Fibroblast of peridontal ligament (primary cell): ENCODE data around the gene FAM168A.

Source experiments
- DNase-seq: peaks from one replicate; pipeline ENCODE4 v3.0.0-alpha.2; 2010; ENCODE audit errors: extremely low read depth

Gene FAM168A

DNA sequence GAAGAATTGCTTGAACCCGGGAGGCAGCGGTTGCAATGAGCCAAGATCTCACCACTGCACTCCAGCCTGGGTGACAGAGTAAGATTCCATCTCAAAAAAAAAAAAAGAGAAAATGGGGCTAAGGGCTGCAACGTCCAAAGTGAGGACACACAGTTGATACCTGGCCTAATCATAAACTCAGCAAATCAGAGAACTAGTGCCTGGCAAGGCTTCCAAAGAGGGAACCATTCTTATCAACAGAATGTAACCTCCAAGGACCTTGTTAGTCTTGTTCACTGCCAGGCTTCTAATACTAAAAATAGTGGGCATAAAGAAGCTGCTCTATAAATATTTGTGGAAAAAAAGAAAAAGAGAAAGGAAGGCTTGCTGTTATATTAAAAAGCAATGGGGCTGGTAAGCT, 42.3 kb downstream of the FAM168A start:
- DNase-seq = no peak

DNA sequence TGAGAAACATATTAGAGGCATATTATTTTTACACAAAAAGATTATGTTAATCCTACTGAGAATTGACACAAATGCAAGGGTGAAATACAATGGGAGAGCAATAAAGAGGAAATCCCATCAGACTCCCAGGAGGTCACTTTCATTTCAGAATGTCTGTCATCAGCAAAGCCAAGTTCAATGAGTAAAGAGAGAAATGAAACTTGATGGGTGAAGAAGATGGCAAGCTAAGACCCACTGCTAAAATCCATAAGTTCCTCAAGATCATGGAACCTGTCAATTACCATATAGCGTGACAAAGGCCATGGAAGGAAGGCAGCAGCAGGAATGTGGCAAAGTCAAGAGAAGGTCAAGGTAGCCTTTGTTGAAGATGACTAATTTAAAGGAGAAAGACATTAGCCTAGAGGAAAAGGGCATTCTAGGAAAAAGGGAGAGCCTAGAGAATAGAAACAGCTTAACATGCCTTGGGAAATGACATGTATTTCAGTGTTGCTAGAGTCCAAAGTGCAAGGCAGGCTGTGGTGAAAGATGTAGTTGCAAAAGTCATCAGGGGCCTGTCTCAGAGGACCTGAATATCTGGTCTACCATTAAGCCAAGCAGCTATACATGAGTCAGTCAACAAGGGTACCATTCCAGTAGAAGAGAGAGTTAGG, 43.1 kb downstream of the FAM168A start:
- DNase-seq = no peak

DNA sequence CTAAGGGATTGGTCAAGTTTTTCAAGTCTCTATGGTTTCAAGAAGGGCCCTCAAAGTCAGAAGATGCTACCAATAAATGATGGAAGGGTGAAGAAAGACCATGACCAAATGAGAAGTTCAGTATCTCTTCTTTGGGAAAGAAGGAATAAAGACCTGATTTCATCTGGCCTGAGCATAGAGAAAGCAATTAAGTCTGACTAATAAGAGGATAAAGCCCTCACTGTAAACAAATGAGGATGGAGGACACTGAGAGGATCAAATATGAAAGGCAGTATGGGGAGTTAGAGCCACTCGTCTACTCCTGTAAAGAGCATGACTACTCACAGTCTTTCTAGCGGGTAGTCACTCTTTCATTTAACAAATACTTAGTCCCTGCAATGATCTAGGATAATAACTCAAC, 44.6 kb downstream of the FAM168A start:
- no peak for DNase-seq

DNA sequence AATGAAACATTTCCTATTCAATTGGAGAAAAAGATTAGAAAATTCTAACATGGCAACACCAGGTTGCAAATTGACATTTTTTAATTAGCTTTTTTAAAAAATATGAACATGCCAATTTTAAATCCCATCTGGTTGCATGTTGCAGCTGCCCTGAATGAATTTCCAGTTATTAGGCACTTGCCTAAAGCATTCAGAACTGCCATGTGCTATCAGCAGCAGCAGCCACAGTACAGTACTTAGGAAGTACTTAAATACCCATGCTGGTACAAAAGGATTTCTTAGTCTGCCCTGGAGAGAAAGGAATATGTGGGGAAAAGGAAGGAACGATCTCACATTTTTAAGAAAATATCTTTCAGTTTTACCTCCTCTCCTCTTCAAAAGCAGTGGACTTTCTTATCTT, 46.2 kb downstream of the FAM168A start:
- DNase-seq = no peak

DNA sequence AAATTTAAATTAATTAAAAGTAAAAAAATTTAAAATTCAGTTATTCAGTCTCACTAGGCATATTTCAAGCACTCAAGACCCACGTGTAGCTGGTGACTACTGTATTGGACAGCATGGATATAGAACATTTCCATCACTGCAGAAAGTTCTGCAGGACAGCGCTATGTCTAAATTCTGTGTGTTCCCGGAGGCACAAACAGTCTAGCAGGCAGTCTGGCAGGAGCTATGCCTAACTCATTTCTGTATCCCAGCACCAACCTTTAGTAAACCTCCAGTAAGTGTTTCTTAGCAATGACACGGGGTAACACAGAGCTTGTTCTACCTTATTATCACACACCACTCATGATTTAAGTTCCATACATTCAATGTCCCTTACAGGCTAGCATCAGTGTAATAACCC, 48.5 kb downstream of the FAM168A start:
- no peak for DNase-seq

DNA sequence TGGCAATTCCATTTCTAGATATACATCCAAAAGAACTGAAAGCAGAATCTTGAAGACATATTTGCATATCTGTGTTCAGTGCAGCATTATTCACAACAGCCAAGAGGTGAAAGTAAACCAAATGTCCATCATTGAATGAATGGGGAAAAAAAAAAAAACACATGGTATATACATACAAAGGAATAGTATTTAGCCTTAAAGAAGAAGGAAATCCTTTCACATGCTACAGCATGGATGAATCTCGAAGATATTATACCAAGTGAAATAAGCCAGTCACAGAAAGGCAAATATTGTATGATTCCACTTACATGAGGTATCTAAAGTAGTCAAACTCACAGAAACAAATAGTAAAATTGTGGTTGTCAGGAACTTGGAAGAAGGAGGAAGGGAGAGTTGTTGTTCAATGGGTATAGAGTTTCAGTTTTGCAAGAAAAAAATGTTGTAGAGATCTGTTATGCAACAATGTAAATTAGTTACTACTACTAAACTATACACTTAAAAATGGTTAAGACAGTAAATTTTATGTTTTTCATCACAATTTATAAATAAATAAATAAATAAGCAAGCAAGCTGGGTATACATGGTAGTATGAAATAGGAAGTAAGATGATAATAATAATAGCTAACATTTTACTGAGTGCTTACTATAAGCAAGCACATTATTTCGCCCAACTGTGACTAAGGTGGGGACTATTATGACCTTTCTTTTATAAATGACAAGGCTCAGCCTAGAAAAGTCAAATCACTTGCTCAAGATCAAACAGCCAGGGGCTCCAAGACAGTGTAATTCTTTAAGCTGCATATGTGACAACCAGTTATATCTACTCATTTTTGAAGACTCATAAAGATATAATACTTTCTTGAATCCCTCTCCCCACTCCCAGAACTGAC, 50.0 kb downstream of the FAM168A start:
- DNase-seq = peak; percentile 23

DNA sequence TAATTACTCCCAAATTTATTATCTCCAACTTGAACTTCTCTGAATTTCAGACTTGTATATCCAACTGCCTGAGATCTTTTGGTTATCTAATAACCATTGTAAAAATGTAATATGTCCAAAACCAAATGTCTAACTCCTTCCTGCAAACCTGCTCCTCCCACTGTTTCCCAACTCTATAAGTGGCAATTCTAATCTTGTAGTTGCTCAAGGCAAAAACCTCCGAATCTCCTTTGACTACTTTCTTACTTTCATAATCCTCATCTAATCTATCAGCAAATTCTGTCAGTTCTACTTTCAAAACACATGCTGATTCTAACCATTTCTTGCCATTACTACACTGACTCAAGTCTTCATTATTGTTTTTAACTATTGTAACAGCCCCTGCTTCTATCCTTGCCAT, 55.7 kb downstream of the FAM168A start:
- peak; percentile 32 for DNase-seq

DNA sequence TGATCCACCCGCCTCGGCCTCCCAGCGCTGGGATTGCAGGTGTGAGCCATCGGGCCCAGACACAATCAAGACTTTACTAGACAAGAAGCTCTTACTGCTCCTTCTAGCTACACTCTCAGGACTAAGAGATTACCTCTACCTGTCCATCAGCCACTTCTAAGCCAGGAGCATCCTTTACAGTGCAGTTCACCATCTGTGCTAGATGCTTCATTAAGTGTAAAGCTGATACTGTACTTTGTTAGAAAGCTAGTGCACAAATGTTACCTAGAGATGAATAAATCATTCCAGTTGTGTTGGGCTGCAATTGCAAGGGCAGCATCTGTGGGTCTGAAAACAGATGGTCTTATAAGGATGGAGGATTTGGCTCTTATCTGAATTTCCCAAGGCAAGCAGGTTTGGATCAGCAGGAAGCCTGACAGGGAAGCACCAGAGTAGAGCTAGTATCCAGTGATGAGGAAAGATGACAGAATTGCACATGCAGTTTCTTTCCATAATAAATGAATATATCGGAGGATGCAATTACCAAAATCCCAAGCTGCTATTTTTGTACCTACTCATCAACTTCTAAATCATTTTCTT, 58.3 kb downstream of the FAM168A start:
- no peak for DNase-seq

DNA sequence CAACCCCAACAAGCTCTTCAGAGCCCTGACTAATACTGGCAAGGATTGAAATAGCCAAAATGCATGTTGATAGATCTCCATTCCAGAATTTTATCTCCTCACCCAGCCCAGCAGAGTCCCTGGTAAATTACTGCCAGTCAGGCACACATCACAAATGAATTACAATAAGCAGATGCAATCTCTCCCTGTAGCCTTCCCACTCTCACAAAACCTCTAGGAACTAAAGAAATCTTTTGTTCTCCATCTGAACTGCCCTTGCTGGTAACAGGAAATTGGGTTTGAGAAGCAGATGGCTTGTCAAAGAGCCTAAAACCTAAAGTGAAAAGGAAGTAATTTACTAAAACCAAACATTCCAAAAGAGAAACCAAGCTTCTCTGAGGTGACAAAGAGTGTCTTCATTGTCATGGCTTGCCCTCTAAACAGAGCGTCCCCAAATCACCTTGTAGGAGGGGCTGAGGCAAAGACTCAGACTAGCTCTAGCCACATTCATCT, 59.5 kb downstream of the FAM168A start:
- DNase-seq = peak; percentile 18

DNA sequence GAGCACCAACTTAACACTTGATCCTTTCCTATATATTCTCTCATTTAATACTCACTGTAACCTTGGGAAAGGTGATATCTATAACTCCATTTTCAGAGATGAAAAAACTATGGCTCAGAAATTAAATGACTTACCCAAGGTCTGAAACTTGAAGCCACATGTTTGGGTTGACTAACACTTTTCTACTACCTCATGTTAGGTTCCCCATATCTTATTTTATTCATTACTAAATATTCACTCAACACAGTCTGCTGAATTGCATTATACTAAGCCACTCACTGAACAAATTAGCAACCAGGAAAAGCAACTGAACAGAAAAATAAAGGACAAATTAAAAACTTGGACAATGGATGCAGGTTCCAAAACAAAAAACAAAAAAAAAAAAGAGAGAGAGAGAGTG, 59.9 kb downstream of the FAM168A start:
- no peak for DNase-seq

DNA sequence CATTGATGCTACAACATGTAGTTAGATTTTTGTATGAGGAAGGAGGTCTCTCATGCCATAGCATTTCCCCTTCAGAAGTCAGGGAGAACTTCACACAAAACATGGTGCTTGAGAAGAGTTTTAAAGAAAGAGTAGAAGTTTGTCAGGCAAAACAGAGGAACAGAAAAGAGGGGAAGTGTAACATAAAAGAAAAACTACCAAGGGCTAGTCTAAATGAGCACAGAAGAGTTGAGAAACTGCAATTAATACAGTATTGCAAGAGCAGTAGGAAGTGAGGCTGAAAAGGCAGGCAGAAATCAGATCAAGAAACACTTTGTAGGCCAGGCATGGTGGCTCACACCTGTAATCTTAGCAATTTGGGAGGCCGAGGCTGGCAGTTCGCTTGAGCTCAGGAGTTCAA, 61.0 kb downstream of the FAM168A start:
- DNase-seq = no peak

DNA sequence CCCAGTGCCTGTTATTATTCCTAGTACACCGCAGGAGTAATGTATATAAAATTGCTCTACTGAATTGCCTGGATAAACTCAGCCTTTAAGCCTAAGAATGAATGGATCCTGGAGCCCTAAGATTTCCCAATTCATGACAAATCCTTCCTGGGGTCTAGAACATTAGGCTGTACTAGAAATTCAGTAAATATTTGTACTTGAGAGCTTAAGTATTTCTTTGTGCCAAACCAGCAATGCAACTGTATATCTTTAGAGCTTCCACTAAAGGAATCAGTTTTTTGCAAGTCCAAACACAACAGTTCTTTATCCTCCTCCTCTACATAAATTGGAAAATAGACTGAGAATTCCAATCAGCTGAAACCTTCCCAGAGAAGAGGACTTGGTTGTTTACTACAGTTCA, 65.6 kb downstream of the FAM168A start:
- peak; percentile 86 for DNase-seq

DNA sequence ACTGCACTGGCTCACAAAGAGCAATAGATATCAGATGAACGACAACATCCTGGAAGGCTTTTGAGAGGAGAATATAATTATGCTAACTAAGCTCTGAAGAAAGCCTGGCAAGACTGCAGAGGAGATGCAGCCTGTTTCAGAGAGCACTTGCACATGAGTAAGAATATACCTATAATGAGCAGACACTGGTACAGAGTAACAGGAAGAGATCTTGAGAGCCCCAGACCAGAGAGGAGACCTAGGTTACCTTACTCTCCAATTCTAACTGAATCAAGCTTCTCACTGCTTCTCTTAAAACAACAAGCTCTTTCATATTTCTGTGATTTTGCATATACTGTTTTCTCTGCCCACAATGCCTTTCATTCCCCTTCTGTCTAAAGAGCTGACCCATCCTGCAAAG, 66.5 kb downstream of the FAM168A start:
- no peak for DNase-seq

DNA sequence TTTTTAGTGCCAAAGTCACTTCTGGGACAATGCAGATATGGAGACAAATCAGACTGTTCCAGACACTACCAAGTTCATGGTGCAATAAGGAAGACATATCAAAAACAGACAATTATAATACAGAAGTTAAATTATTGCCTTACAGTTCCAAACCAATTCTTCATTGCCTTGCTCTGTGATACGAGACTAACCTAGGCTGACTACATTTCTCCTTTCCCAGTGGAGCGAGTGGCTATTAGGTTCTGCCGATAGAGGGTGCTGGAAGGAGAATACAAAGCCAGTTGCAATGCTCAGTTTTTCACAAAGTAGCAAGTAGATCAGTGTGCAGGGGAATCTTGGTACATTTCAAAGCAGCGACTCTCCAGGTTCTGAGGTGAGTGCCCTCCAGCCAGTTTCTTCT, 67.8 kb downstream of the FAM168A start:
- no peak for DNase-seq

DNA sequence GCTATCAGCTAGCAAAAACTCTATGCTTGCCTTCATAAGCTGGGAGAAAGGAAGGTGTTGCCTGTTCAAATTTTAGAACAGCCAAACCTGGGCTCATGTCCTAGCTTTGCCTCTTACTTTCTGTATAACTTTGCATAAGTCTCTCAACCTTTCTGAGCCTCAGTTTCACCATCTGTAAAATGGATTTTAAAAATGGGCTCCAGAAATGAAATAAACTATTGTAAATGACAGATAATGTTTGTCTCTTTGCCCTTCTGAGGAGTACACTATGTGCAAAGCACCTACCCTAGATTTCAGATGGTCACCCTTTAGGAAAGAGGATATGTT, 68.7 kb downstream of the FAM168A start:
- DNase-seq = no peak

DNA sequence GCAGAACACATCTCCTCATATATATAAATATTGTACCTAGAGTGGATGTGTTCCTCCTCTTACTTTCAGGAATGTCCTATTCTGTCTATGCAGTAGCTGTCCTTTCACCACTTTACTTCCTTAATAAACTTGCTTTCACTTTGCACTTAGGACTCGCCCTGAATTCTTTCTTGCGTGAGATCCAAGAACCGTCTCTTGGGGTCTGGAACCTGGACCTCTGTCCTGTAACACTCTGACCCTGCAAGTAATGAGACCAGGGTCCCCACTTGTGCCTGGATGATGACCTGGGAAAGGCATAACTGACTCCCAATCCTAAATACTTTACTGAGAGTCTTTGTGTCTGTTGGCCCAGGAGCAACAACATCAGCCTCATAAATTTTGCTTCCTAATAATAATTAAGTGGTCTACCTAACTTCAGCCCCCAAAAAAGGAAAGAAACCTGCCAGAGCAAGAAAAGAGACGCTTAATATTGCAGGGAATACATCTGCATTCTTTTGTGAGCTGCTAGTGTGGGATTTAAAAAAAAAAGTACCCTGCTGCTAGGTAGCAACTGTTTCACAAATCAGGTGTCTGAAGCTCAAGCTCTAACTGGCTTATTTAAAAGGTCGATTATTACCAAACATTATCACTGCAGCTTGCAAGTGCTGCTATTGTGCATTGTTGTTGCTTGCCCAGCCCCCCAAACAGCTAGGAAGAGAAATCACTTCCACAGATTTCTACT, 69.3 kb downstream of the FAM168A start:
- DNase-seq = peak; percentile 25

DNA sequence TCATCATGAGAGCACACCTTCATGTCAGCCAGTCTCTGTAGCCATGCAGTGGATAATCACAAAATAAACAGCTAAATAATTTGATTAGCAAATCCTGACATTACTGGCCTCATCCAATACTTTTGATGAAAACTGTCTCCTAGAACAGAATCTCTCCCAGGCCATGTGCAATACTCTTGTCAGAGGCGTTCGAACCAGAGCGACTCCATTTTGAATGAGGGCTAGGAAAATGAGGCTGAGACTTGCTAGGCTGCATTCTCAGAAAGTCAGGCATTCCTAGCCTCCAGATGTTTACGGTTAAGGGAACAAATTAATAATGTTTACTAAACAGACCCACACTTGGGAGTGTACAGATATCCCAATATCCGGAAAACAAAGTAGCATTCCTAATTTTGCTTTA, 69.9 kb downstream of the FAM168A start:
- DNase-seq = no peak

DNA sequence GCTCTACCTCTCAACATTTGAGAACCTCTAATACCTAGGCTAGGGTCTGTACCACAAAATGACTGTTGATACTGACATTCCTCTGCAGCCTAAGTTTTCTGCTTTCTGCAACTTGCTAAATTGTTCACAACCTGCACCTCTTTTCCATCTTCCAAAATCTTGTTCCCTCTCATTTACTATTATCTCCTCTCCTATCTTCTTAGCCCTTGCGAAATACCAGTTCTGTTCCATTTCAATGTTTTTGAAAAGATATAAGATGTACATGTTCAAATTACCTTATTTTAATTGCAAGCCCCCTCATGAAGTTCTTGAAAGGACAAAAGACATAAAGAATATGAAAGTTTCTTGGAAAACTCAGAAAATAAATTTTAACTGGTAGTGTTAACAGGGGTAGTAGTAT, 72.3 kb downstream of the FAM168A start:
- no peak for DNase-seq

DNA sequence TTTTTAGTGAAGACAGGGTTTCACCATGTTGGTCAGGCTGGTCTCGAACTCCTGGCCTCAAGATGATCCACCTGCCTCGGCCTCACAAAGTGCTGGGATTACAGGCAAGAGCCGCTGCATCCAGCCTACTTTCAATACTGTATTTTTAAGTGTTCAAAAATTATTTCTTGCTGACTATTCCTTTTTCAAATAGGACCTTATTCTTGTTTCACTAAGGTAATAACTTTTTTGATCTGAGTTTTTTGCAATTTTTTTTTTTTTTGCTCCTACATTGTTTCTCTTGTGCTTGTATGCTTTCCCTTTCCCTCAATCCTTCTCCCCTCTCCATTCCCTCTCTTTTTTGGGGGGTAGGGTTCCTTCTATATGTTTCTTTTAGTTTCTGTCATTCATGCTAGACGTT, 73.1 kb downstream of the FAM168A start:
- no peak for DNase-seq

DNA sequence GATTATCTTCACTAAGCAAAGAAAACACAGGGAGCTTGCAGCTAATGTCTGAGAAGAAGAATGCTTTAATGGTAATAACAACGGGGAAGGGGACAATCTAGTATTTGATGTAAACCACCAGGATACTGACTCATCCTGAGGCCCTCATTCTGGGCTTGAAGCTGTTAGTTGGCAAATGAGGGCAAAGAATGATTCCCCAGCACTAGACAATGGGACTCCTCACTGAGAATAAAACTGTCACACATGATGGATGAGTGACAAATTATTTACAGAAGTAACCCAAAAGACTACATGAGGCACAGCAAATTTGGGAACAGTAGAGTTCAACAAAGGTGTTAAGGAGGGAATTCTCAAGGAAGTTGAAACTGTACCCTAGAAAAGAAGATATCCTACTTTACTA, 76.3 kb downstream of the FAM168A start:
- no peak for DNase-seq

DNA sequence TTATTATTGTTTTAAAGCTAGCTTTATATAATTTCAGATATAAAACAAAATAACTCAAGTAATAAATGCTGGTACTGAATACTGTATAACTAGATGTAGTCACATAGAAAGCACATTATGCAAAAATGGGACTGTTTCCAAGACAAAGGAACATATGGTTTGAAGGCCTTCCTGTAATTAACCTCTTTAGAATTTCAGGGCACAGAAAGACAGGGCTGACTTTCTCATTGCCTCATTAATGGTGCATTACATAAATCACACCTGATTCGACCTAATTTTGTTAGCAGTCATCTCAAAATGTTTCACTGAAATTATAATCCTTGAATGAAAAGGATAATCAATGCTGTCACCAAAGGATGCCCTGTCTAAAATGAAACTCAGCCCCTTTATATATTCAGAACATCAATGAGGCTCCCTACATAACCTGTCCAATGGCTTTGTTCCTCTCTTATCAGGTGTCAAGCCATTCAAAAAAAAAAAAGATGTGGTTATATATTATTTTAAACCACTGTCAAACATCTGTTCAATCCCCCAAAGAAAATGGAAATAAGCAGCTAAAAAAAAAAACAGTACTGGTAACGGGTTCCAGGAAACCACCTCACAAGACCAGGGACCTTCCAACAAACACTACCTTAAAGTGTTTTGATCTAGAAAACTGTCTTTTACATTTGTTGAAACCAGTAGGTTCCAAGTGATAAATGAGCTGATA, 77.4 kb downstream of the FAM168A start:
- DNase-seq = peak; percentile 18

DNA sequence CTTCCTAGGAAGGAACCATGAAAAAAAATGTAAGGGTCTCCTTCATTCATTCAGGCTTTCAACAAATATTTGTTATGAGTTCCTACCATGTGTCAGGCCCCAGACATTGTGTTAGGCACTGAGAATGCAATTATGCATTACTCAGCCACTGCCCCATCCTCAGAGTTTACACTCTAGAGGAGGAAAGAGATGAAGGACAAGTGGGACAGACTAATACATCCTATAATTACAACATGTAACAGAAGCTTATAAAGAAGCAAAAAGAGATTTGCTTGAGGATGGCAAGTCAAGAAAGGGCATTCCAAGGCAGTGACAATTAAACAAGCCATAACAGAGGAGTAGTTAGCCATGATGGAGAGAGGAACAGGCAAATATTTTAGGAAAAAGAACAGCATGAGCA, 78.6 kb downstream of the FAM168A start:
- DNase-seq = no peak
